ENCODE results near the gene YPEL3. TPM values are rescaled to one million over a fixed set of nuclear protein-coding genes. Genes with fewer than 3 reads are reported as not detected.

The YPEL3 gene
- total RNA-seq, 1 donor from 2014 or later = 22.8 TPM

DNA sequence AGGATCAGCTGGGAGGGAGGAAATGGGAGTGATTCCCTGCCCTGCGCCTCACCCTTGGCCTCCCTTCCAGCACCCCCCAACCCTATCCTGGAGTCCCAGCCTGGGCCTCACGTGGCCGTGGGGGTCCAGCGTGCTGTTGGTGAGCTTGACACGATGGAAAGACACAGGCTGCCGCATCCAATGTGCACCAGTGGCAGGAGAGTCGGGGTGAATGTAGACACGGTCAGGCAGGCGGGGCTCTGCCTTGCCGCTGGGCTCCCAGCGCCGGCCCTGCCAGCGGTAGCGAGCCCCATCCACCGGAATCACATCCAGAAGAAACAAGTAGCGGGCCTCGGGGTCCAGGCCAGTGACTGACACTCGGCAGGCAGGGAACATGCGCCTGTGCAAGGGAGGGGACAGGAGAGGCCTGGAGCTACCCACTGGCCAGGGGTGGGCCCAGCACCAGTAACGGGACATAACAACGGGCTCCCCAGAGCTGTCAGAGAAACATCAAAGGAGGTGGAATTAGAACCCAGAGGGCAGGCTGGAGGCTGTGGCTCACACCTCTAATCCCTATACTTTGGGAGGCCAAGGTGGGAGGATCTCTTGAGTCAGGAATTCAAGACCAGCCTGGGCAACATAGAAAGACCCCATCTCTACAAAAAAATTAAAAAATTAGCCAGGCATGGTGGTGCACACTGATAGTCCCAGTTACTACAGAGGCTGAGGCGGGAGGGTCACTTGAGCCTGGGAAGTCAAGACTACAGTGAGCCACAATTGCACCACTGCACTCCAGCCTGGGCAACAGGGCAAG, 7.0 kb downstream of the YPEL3 start:
- ATAC-seq = no peak

DNA sequence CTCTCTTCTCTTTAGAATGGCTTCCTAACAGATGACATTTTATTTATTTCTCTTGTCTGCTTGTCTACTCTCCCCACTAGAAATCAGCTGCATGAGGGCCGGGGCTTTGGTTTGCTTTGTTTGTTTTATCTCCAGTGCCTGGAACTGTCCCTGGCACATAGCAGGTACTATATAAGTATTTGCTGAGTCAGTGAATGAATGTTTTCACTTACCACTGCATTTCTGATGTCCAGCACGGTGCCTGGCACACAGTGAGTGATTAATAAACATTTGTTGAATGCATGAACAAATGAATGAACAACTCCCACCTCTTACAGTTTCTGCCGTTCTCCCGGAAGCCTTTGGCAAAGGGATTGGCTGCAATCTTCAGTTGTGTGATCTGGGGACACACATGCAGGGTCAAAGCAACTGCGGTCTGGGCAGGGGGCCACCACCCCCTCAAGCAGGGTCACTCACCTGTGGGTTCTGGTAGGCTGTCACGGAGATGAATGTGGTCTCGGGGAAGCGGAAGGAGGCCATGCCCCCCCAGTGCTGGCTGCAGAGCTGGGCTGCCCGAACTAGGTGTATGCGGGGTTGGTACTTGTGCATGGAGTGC, 7.7 kb downstream of the YPEL3 start:
- no peak for ATAC-seq

DNA sequence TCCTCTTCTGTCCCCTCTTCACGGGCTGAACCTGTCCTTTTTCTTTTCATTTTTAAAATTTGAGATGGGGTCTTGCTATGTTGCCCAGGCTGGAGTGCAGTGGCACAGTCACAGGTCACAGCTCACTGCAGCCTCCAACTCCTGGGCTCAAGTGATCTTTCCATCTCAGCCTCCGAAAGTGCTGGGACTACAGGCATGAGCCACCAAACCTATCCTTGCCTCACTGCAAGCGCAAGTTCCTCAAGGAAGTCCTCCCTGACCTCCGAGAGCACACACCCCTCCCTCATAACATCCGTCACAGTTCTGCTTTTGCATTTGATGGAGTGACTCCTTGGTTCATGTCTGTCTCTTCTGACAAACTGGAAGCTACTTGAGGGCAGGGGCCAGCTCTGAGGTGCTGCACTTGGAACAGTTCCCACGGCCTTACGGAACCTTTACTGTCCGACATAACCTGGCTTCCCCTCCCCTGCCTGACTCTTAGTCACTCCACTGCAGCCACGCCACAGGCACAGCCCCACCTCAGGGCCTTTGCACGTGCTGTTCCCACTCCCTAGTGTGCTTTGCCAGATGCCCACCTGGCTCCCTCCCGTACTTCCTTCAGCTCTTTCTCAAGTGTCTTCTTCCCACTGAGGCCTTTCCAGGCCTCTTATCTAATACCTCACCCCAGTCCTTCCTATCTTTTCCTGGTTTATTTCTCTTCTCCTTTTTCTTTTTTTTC, 8.7 kb downstream of the YPEL3 start:
- ATAC-seq = no peak

DNA sequence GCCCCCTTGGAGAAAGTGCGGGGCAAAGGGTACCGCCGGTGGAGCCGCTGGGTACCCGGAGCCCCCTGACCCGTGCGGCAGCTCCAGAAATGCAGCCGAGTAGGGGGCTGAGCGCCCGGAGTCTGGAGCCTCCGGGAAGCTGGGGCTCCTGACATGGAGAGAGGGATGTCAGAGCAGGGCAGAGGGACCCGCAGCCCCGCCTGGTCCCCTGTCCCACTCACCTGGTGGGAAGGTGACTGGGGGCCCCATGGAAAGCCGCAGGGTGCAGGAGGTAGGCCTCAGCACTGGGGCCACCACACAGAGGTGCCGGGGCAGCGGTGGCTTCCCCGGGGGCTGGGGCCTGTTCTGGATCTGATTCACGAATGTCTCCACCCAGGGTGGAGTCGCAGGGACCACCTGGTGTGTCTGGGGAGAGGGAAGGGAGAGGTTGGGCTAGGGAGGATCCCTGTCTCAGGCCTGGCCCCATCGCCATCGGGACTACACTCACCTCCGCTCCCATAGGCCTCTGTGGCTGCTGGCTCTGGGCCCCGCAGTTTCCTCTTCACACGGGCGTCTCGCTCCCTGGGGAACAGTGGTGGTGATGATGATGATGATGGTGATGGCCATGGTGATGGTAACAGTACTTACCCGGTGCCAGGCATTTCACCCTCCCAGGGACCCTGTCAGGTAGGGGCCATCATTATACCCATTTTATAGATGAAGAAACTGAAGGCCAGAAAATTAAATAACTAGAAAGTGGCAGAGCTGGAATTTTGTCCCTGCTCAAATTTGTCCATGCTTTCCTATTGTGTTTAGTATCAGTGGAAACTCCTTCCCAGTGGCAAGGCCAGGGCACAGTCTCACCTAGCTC, 9.5 kb downstream of the YPEL3 start:
- ATAC-seq = no peak

DNA sequence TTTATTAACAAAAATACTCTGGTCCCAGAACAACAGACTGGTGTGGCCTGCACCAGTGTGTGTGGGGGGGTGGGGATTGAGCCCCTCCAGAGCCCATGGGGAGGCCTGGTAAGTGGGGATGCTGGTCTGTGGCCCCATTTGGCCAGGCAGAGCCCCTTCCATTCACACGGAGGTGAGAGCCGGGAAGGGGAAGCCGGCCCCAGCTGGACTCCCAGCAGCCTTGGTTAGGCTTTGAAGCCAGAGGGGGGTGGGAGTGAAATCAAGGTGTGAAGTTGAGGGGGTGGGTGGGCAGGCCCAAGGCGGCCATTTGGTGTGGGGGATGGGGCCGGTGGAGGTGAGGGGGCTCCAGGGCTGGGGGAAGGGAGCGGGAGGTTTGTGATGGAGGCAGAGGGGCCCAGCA, 10.2 kb downstream of the YPEL3 start:
- ATAC-seq = no peak

DNA sequence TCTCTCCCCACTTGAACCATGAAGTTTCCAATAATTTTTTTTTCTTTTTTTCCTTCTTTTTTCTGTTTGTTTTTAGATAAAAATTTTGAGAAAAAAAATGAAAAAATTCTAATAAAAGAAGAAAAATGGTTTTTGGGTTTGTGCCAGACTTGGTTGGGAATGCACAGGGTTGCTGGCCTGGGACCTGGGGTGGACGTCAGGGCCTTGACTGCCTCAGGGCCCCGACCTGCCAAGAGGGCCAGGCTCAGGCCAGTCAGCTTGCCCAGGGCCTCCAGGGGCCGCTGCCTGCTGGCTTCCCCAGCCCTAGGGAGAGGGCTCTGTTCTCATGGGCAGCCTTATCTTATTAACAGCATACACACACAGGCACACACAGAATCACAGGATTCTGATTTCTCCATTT, 10.8 kb downstream of the YPEL3 start:
- no peak for ATAC-seq

DNA sequence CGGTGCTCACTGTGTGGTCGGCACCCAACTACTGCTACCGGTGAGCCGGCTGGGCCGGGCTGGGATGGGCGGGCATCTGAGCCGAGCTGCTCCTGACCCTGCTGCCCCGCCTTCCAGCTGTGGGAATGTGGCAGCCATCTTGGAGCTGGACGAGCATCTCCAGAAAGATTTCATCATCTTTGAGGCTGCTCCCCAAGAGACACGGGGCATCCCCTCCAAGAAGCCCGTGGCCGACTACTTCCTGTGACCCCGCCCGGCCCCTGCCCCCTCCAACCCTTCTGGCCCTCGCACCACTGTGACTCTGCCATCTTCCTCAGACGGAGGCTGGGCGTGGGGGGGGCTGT, 11.2 kb downstream of the YPEL3 start:
- ATAC-seq = no peak

DNA sequence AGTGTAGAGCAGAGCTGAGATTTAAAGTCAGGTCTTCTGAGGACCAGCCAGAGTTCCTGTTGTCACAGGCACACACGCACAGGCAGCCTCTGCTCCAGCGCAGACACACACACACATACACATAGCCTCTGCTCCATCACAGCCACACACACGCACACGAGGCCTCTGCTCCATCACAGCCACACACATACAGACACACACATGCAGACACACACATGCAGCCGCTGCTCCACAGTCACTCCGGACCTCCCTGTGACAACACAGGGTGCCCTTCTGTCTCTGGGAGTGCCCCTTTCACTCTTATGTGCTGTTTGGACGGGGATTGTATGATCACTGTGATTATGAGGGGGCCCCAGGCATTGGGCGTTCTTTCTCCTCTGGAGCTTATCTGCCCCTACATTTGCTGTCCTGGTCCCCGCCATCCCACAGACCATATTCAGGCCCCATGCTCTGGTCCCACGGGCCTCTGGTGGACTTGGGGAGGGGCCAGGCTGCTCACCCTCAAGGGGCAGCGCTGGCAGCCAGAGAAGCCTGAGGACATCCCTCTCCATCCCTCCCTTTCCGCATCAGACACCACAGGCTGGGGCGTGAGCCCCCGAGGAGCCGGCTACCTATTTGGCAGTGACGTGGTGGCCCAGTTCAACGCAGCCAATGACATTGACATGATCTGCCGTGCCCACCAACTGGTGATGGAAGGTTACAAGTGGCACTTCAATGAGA, 11.8 kb downstream of the YPEL3 start:
- no peak for ATAC-seq

DNA sequence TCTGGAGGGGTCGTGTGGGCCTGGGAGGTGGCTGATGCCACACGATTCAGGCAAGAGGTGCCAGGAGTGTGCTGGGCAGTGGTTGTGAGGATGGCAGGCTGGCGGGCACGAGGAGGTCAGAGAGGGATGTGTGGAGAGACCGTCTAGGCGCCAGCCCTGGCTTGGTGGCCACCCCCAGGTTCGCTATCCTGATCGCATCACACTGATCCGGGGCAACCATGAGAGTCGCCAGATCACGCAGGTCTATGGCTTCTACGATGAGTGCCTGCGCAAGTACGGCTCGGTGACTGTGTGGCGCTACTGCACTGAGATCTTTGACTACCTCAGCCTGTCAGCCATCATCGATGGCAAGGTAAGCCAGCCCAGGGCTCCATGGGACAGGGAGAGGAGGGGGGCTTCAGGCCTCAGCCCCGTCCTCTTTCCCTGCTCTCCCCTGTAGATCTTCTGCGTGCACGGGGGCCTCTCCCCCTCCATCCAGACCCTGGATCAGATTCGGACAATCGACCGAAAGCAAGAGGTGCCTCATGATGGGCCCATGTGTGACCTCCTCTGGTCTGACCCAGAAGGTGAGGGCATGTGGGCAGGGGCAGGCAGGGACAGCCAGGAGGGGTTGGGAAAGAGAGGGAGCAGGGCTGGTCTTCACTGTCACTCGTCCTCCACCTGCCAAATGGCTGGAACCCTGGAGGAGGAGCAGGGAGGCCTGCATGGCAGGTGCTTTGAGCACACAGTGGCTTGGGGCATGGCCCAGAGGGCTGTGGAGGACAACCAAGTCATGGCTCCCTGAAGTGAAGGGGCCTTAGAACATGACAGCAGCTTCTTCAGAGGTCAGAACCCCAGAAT, 12.6 kb downstream of the YPEL3 start:
- ATAC-seq = no peak

DNA sequence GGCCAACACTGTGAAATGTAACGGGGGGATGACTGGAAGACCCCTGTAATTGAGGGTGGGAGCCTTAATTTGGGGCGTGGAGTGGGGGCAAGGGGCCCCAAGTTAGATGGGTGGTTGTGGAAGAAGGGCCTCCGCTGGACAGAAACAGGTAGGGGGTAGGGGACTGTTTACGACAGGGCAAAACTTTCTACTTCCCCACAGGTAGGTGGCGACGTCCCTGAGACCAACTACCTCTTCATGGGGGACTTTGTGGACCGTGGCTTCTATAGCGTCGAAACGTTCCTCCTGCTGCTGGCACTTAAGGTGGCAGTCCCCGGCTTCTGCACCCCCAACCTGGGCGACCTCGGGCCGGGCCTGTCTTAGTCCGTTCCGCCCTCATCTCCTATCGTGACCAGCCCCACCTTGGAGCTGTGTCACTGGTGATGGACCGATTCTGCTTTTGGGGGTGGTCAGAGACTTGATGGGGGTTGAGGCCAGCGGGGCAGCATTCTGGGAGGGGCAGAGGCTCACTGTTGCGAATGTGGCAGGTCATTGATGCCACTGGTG, 13.4 kb downstream of the YPEL3 start:
- ATAC-seq = no peak

DNA sequence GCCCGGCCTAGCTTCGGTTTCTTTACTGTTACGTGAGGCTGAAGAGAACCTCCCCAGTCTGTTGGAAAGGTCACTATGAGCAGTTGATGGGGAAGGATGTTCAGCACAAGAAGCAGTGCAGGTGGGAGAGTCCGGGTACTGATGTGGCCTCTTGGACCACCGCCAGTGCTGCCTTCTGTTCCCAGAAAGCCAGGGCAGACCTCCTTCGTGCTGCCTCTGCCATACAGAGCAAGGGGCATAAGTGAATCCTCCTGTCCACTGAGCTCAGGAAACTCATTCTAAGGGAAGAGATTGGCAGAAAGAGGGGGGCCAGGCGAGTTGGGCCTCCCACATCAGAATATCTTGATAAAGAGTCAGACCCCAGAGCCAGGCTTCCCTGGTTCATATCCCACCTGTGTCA, 16.5 kb downstream of the YPEL3 start:
- no peak for ATAC-seq

DNA sequence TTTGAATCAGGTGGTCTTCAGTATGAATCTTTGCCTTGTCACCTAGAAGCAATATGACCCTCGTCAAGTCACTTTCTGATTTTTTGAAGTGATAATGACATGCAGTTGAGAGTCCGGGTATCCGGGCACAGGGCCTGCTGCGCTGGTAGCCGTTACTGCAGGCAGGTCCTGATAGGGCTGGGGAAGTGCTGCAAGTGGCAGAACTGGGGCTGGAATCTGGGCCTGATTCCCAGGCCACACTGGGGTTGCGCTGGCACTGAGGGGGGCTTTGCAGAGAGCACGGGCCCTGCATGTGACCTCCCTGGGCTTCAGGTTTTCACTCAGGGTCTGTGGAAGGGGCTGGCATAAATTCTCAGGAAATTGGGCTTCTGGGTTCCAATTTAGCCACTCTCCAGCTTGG, 17.3 kb downstream of the YPEL3 start:
- no peak for ATAC-seq

DNA sequence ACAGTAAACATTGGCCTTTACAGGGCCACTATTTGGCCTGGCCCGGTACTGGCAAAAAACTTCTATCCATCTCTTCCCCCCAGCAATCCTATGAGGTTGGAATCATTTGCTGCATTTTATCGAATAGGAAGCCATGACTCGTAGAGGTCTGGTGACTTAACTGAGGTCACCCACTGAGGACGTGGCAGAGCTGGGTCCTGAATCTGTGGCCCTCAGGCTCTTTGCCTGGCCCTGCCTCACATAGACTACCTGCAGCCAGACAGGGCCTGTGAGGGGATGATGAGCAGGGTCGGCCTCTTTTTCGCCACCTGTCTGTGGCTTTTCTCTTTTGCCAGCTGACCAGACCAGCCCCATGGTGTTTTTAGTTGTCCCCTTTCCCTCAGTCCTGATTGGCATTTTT, 18.4 kb downstream of the YPEL3 start:
- ATAC-seq = no peak

DNA sequence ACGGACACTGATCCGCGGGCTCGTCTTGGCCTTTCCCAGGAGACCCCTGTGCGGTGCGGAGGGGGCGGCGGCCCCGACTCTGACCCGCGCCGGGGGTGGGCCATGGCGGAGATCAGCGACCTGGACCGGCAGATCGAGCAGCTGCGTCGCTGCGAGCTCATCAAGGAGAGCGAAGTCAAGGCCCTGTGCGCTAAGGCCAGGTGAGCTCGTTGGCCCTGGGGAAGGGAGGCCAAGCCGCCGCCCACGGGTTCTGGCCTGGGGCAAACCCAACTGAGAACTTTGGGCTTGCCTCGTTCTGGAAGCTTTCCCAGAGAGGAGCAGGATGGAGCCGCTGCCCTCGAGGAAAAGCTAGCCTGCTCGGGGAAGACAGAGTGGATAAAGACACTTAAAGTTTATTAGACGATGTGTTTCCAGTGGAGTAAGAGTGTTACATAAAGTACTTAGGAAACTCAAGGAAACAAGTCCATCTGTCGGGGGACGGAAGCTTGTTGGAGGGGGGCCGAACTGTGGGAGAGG, 19.7 kb downstream of the YPEL3 start:
- peak; percentile 32 for ATAC-seq

DNA sequence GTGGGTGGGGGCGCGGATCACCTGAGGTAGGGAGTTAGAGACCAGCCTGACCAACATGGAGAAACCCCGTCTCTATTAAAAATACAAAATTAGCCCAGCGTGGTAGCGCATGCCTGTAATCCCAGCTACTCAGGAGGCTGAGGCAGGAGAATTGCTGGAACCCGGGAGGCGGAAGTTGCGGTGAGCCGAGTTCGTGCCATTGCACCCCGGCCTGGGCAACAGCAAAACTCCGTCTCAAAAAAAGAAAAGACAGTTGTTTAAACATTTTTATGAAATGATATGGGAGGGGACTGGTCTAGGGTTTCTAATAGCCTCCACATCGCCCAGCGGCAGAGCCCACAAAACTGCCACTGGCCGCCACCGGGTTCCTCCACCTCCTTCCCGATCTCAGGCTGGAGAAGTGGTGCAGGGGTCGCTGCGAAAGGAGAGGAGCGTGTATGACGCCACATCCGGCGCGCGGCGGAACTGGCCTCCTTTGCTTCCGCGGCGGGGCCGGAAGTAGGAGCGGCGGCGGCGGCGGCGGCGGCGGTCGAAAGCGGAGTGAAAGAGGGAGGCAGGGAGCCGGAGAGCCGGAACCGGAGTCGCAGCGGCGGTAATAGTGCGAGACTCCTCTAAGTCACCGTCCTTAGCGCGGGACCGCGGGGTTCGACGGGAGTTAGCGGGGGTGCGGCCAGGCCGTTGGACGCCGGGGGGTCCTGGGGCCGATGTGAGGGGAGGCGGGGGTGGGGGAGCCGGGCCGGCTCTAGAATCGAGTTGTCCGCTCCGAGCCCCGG, 20.3 kb downstream of the YPEL3 start, which contains the start of gene PPP4C:
Gene PPP4C (plus strand): TSS at position 492 of the 773 bp plus-strand sequence. CDS start 384 bp downstream, outside the sequence.
- peak; percentile 80 for ATAC-seq

DNA sequence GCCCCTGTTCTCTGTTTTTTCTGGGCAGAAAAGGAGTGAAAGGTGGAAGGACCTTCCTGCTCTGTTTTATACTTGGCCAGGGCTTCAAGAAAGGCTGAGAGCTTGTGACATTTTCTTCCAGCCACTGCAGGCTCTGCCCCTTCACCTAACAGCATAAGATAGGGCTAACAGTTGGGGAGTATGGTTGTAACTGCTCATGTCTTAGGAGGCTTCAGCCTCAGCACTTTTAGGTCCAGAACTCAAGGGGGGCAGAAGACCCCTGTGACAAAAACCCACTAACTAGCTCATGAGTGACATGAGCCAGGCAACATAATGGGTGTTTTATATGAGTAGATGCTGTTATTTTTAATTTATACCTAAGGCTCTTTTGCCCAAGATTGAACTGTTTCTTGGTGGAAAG, 25.5 kb downstream of the YPEL3 start:
- no peak for ATAC-seq

DNA sequence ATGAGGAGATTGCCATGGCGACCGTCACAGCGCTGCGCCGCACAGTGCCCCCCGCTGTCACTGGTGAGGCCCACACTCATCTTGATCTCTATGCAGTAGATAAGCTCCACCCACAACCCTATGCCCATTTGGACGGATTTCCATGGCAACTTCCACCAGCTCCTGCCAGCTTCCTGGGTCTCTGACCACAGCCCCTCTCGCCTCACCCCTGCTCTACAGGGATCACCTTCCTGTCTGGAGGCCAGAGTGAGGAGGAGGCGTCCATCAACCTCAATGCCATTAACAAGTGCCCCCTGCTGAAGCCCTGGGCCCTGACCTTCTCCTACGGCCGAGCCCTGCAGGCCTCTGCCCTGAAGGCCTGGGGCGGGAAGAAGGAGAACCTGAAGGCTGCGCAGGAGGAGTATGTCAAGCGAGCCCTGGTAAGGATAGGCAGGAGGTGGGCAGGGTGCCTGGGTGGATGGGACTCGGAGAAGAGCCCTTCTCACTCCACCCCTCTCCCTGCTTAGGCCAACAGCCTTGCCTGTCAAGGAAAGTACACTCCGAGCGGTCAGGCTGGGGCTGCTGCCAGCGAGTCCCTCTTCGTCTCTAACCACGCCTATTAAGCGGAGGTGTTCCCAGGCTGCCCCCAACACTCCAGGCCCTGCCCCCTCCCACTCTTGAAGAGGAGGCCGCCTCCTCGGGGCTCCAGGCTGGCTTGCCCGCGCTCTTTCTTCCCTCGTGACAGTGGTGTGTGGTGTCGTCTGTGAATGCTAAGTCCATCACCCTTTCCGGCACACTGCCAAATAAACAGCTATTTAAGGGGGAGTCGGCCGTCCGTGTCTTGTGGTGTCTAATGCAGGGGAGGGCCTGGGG, 26.2 kb downstream of the YPEL3 start:
- ATAC-seq = no peak

DNA sequence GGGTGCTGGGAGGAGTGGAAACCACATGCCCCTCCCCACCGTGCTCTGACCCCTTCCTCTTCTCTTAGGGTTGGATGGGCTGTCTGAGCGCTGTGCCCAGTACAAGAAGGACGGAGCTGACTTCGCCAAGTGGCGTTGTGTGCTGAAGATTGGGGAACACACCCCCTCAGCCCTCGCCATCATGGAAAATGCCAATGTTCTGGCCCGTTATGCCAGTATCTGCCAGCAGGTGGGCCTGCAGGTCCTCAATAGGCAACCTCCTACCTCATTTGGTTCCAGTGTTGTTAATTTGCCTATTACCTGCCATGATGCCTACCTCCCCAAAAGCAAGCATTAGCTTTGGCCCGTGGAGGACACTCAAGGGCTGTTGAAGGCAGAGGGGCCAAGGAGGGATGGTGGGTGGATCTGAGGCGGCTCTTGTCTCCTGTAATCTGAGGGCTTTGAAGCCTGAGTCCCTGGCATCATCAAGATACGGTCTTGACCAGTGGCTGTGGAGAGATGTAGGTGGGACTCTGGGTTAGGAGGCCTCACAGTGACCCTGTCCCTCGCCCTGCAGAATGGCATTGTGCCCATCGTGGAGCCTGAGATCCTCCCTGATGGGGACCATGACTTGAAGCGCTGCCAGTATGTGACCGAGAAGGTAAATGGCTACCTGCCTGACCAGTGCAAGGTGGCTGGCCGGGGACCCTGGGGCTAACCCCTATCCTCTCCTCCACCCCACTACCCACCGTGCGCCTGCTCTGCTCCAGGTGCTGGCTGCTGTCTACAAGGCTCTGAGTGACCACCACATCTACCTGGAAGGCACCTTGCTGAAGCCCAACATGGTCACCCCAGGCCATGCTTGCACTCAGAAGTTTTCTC, 27.0 kb downstream of the YPEL3 start:
- no peak for ATAC-seq
